AG09309 (cell line): ENCODE data around the gene INPP5J.

Experiments
- DNase-seq: peaks from one replicate; pipeline ENCODE4 v3.0.0-alpha.2; 2010; ENCODE audit warnings: low read depth
- H3K4me3 ChIP-seq: 2 replicates; pipeline ENCODE4 v1.5.1; 2011; ENCODE audit warnings: mild to moderate bottlenecking, low read depth, low read length, moderate library complexity; ENCODE audit not compliant: control insufficient read depth
- CTCF ChIP-seq: IDR thresholded peaks from 2 replicates; pipeline ENCODE4 v1.5.1; 2011; ENCODE audit warnings: mild to moderate bottlenecking, low read depth, low read length, inconsistent platforms; ENCODE audit not compliant: insufficient read depth, control insufficient read depth; ENCODE audit errors: missing control alignments

Gene INPP5J

DNA sequence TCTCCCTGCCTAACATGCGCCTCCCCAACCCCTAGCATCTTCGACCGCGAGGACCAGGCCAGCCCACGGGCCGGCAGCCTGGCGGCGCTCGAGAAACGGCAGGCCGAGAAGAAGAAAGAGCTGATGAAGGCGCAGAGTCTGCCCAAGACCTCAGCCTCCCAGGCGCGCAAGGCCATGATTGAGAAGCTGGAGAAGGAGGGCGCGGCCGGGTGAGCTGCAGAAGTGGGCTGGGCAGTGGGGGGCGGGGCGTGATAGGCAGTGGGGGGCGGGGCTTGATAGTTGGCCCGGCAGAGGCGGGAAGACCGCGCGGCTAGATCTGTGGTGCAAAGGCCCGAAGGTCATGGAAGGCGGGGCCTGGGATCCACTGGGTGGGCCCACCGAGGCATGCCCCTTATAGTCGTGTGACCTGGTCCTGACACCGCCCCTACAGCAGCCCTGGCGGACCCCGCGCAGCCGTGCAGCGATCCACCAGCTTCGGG, 24.1 kb upstream of the INPP5J start:
- no peak for DNase-seq
- no peak overlapping the region for H3K4me3 ChIP-seq
- TF ChIP-seq CTCF, result no peak

DNA sequence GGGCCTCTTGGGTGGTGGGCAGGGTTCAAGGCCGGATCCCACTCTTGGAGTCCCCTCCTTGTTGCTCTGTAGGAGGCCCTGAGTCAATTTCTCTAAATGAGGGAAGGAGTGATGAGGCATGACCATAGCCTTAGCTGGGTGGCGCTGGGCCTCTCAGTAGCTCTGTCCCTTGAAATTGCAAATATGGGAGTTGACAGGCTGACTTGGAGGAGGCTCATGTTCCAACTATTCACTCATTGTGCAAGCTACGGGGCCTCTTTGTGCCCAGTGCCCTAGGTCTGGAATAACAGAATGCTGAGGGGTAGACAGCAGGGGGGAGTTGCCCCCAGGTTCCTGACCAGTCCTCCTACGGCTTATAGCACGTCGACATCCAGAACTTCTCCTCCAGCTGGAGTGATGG, 23.4 kb upstream of the INPP5J start:
- no peak for TF ChIP-seq CTCF

DNA sequence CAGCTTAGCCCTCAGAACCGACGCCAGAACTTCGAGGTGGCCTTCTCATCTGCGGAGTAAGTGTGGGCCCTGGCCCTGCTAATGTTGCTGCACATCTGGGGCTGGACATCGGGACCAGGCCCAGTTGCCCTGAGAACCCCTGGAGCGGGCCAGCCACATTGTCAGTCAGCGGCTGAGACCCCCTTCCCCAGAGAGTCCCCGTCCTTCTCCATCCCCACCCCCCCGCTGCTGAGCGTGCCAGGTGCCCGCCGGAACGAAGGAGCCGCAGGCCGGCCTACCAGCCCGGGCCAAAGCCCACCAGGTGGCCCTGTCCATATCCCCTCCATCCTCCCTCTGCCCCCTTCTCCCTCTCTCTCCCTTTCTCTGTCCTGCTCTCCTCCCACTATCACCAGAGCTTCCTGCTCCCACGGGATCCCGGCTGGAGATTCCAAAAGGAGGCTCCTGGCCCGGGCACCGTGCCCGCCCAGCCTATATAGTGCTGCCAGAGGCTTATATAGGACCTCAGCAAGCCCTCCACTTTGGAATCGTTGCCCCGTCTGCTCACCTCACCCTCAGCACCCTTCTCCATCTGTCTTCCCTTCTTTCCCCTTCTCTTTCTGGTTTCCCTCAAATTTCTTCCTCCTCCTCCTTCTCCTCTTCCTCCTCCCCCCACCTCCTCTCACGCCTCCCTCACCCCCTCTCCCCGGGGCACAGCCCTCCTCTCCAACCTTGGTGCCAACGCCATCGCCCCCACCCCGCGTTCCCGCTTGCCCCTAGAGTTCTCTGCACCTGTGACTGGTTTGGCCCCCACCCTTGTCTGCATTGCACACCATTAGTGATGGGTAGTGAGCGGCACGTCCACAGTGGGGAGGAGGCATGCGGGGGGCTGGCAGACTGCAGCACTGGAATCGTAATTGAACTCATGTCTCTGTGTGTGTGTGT, 22.7 kb upstream of the INPP5J start:
- H3K4me3 ChIP-seq, result no peak overlapping the region
- TF ChIP-seq CTCF, result no peak
- DNase-seq, result no peak

More for the DNA sequence above, 23.4 kb upstream of the INPP5J start:
- no peak for DNase-seq
- no peak overlapping the region for H3K4me3 ChIP-seq

GRCh38 chr22:31100762-31101525, 21.8 kb upstream of the INPP5J start:
- no peak overlapping the region for H3K4me3 ChIP-seq
- TF ChIP-seq CTCF, result no peak
- DNase-seq, result no peak

DNA sequence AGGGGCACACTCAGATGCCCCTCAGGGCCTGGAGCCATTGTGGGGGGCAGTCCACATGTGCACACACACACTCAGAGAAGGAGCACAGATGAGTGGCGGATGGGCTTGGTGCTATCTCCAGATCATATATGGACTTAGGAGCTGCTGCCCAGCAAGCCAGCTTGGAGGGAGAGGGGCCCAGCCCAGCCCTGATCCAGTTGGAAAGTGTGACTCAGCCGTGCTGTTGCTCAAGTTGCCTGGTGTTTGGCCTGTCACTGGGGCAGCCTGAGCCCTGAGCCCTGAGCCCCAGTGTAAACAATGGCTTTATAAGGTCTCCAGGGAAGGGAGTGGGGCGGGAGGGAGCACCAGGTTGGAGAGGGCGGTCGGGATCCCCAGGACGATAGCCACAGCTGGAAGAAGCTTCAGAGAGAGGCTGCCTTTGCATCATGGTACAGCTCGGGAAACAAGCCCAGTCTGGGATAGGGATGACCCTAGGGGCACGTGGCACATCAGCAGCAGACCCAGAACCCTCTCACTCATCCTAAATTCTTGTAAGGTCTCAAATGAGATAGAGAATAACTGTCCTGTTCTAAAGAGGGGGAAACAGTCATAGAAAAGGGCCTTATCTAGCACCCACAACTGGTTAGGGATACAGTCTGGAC, 20.2 kb upstream of the INPP5J start:
- no peak for TF ChIP-seq CTCF
- peak; percentile 89 for DNase-seq
- no peak overlapping the region for H3K4me3 ChIP-seq

DNA sequence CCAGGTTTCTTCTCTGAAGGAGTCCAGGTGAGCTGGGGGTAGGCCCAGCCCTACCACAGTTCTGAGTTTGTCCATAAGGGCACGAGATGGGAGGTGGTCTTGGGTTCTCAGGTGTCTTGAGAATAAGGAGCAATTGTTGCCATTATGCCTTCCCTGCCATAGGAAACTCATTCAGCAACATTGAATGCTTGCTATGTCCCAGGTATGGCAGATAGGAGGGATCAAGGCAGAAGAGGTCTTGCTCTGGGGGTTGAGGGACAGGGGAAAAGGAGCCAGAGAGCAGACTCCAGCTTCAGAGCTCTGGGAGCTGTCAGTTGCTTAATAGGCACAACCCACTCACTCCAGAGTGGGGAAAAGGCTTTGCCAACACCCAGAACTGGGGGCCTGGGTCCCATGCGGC, 19.7 kb upstream of the INPP5J start:
- H3K4me3 ChIP-seq, result no peak overlapping the region
- no peak for DNase-seq
- TF ChIP-seq CTCF, result no peak
